ENCODE results near the gene SLC4A9. TPM values are rescaled to one million over a fixed set of nuclear protein-coding genes. Genes with fewer than 3 reads are reported as not detected.
A peak's percentile ranks its signal among the peaks of the same experiment; 100 is the strongest.

The SLC4A9 gene
- total RNA-seq, 1 donor from 2014 or later = not detected

GRCh38 chr5:140381351-140381750 lies 21.4 kb downstream of the SLC4A9 start:
- no peak for DNase-seq (ENCODE audit: missing footprints)
- no peak for ATAC-seq

GRCh38 chr5:140381972-140382371 lies 22.0 kb downstream of the SLC4A9 start:
- intact Hi-C loops (cut with DNase I) = no loop called here
- DNase-seq (ENCODE audit: missing footprints) (no peak), ATAC-seq (no peak)

More at GRCh38 chr5:140381351-140381750, 21.4 kb downstream of the SLC4A9 start:
- intact Hi-C loops (cut with DNase I) = no loop called here

GRCh38 chr5:140382866-140383265 lies 22.9 kb downstream of the SLC4A9 start:
- intact Hi-C loops (cut with DNase I) = no loop called here
- ATAC-seq (no peak), DNase-seq (ENCODE audit: missing footprints) (no peak)

GRCh38 chr5:140383300-140383699 lies 23.3 kb downstream of the SLC4A9 start:
- no peak for ATAC-seq
- DNase-seq (ENCODE audit: missing footprints) = no peak
- intact Hi-C loops (cut with DNase I) = no loop called here

- ATAC-seq (no peak), DNase-seq (ENCODE audit: missing footprints) (no peak)
- intact Hi-C loops (cut with DNase I) = no loop called here
Observed at GRCh38 chr5:140388052-140388451, 28.1 kb downstream of the SLC4A9 start.

GRCh38 chr5:140391312-140391711 lies 31.3 kb downstream of the SLC4A9 start:
- intact Hi-C loops (cut with DNase I) = no loop called here
- ATAC-seq (no peak), DNase-seq (ENCODE audit: missing footprints) (no peak)

- ATAC-seq (no peak), DNase-seq (ENCODE audit: missing footprints) (no peak)
- intact Hi-C loops (cut with DNase I) = no loop called here
Observed at GRCh38 chr5:140391732-140392131, 31.7 kb downstream of the SLC4A9 start.

GRCh38 chr5:140393738-140394137 lies 33.7 kb downstream of the SLC4A9 start:
- ATAC-seq (no peak), DNase-seq (ENCODE audit: missing footprints) (no peak)
- intact Hi-C loops (cut with DNase I) = no loop called here

- intact Hi-C loops (cut with DNase I) = no loop called here
- ATAC-seq = no peak
- no peak for DNase-seq (ENCODE audit: missing footprints)
Observed at GRCh38 chr5:140398379-140398811, 38.4 kb downstream of the SLC4A9 start.

GRCh38 chr5:140399979-140400729 lies 40.2 kb downstream of the SLC4A9 start:
- intact Hi-C loops (cut with DNase I) = loop anchor here (2.0 to 5.0 kb wide), 4 partner anchors 147 to 292 kb away; partner anchors contain the start of genes APBB3, EIF4EBP3, HARS1 and HARS2
- no peak for ATAC-seq

GRCh38 chr5:140400730-140401361 lies 40.9 kb downstream of the SLC4A9 start:
- peak; percentile 95 for DNase-seq (ENCODE audit: missing footprints)
- ATAC-seq = peak; percentile 87
- intact Hi-C loops (cut with DNase I) = loop anchor here (2.0 to 5.0 kb wide), 4 partner anchors 146 to 291 kb away; partner anchors contain the start of genes APBB3, EIF4EBP3, HARS1 and HARS2

More at GRCh38 chr5:140399979-140400729, 40.2 kb downstream of the SLC4A9 start:
- DNase-seq (ENCODE audit: missing footprints) = no peak

- intact Hi-C loops (cut with DNase I) = loop anchor here (2.0 to 5.0 kb wide), 4 partner anchors 146 to 291 kb away; partner anchors contain the start of genes APBB3, EIF4EBP3, HARS1 and HARS2
- DNase-seq (ENCODE audit: missing footprints) (peak; percentile 99), ATAC-seq (peak; percentile 95)
Observed at GRCh38 chr5:140401362-140402257, 41.6 kb downstream of the SLC4A9 start, which contains the start of gene ANKHD1. ANKHD1 (plus strand) TSS chr5:140401833; CDS start chr5:140401968, 135 bp downstream.

GRCh38 chr5:140402258-140403074 lies 42.5 kb downstream of the SLC4A9 start:
- peak; percentile 79 for DNase-seq (ENCODE audit: missing footprints)
- intact Hi-C loops (cut with DNase I) = loop anchor here (5.0 kb wide), 3 partner anchors 145 to 290 kb away; partner anchors contain the start of genes EIF4EBP3, HARS1, HARS2 and TMCO6
- ATAC-seq = no peak

GRCh38 chr5:140403613-140404012 lies 43.6 kb downstream of the SLC4A9 start:
- DNase-seq (ENCODE audit: missing footprints) (no peak), ATAC-seq (no peak)
- intact Hi-C loops (cut with DNase I) = loop anchor here (5.0 kb wide), 3 partner anchors 144 to 289 kb away; partner anchors contain the start of genes EIF4EBP3, HARS1, HARS2 and TMCO6

GRCh38 chr5:140408750-140409241 lies 48.8 kb downstream of the SLC4A9 start:
- intact Hi-C loops (cut with DNase I) = no loop called here
- ATAC-seq (no peak), DNase-seq (ENCODE audit: missing footprints) (no peak)

- ATAC-seq = no peak
- intact Hi-C loops (cut with DNase I) = no loop called here
- no peak for DNase-seq (ENCODE audit: missing footprints)
Observed at GRCh38 chr5:140413230-140413629, 53.2 kb downstream of the SLC4A9 start.

- intact Hi-C loops (cut with DNase I) = no loop called here
- no peak for ATAC-seq
- no peak for DNase-seq (ENCODE audit: missing footprints)
Observed at GRCh38 chr5:140417235-140417634, 57.2 kb downstream of the SLC4A9 start.
